ENCODE data around the gene B4GALNT4.

DNA sequence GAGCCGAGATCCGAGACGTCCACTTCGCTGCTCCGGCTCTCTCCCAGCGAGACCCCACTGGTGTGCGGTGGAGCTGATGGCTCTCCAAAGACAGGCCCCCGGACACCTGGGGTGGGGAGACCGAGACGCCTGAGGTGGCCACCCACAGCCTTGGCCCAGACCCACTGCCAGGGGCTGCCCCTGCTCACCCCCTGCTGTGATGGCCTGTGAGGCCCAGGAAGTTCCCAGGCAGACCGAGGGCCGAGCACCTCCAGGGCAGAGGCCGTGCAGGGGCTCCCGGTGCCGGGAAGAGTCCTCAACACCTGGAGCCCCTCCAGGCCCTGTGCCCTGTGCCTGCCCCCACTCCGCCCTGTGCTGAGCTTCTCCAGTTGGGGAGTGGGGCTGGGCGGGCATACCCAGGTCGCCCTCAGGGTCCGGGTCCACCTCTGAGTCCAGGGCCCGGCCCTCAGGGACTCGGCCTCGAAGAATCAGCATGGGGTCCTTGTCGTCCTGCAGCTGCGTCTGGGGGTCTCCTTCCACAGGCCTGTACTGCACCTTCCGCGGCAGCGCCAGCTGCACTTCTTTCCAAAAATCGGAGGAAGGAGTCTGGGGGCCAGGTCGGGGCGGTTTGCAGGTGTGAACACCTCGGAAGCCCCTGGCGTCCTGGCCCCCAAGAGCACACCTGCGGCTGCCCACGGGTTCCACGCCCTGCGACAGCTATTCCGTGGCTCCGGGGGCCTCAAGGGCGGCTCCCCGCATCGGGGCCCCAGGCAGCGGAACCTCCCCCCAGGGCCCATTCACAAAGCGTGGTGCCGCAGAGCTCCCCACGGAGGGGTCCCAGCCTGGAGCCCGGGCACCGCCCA is 36.9 kb downstream of the B4GALNT4 start:
- TF ChIP-seq, protein P1, sequence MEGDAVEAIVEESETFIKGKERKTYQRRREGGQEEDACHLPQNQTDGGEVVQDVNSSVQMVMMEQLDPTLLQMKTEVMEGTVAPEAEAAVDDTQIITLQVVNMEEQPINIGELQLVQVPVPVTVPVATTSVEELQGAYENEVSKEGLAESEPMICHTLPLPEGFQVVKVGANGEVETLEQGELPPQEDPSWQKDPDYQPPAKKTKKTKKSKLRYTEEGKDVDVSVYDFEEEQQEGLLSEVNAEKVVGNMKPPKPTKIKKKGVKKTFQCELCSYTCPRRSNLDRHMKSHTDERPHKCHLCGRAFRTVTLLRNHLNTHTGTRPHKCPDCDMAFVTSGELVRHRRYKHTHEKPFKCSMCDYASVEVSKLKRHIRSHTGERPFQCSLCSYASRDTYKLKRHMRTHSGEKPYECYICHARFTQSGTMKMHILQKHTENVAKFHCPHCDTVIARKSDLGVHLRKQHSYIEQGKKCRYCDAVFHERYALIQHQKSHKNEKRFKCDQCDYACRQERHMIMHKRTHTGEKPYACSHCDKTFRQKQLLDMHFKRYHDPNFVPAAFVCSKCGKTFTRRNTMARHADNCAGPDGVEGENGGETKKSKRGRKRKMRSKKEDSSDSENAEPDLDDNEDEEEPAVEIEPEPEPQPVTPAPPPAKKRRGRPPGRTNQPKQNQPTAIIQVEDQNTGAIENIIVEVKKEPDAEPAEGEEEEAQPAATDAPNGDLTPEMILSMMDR (conservative IDR thresholded peaks at IDR 0.05) = no peak
- no peak for TF ChIP-seq EZH2 (IDR thresholded peaks at IDR 0.05; ENCODE audit: low read depth)
